ENCODE data around the gene GSDME. TPM values are rescaled to one million over a fixed set of nuclear protein-coding genes. Genes with fewer than 3 reads are reported as not detected.

GSDME gene
- total RNA-seq, 1 experiment from 2014 or later, result 4.5 TPM

GRCh38 chr7:24729365-24730017, 27.8 kb downstream of the GSDME start:
- POLR2A ChIA-PET, result no interaction called here

More at GRCh38 chr7:24729365-24730017, 27.8 kb downstream of the GSDME start:
- CTCF ChIA-PET, result no interaction called here
- no peak for TF ChIP-seq SIN3A (IDR thresholded peaks at IDR 0.05; ENCODE audit: borderline replicate concordance, insufficient read depth, low read depth, low read length)
- TF ChIP-seq POLR2AphosphoS5 (IDR thresholded peaks at IDR 0.05; ENCODE audit: low read depth, low read length), result no peak
- TF ChIP-seq REST (IDR thresholded peaks at IDR 0.05; ENCODE audit: insufficient read depth in 1 of 2, low read depth in 2 of 2, low read length in 1 of 2), result no peak
- TF ChIP-seq CTCF (IDR thresholded peaks at IDR 0.05), result no peak
- no peak for TF ChIP-seq TCF7L2 (IDR thresholded peaks at IDR 0.05; ENCODE audit: low read depth, low read length)
- Histone ChIP-seq H3K9me3 (ENCODE audit: control insufficient read depth, insufficient read depth, low read depth, low read length) (no peaks in the 10 kb centered on the region), H3K36me3 (ENCODE audit: control insufficient read depth, insufficient read depth, low read length) (no peaks in the 10 kb centered on the region), H3K4me1 (ENCODE audit: control insufficient read depth, insufficient read depth, low read length) (no peaks in the 10 kb centered on the region), H3K27ac (ENCODE audit: low read length) (no peak overlapping the region), H3K4me3 (ENCODE audit: low read depth in 2 of 2, low read length in 2 of 2) (no peak overlapping the region), H3K27me3 (ENCODE audit: control insufficient read depth, insufficient read depth, low read length) (no peaks in the 10 kb centered on the region)
- in situ Hi-C loops (cut with HindIII; ENCODE audit: low pct_unique_long_range_greater_than_20kb, low sequenced_read_pairs) (no loop called here), intact Hi-C loops (cut with micrococcal nuclease; ENCODE audit: unreplicated experiment) (loop anchor here (10.0 kb wide), 1 partner anchor 435 kb away; no protein-coding TSS in a partner anchor)
- ATAC-seq, result no peak
- DNase-seq (ENCODE audit: low read depth, low spot score), result no peak
- BruUV-seq (replicated peaks), result no TSS peak
